Ascending aorta (tissue), 2 donors: ENCODE measurements around the gene CX3CL1. TPM values are rescaled to one million over a fixed set of nuclear protein-coding genes. Genes with fewer than 3 reads are reported as not detected.

Experiments used
- DNase-seq, 2 donors: peaks; one replicate each; pipeline ENCODE4 v3.0.0-alpha.2; 2019; ENCODE audit warnings: low spot score in 2 of 2
- H3K27ac ChIP-seq, 2 donors: fragments of 200-600 bp; sonication (generic); one replicate each; pipeline ENCODE4 v1.5.1; 2016 to 2017; ENCODE audit warnings: mild to moderate bottlenecking in 1 of 2
- H3K27me3 ChIP-seq: fragments of 200-600 bp; sonication (generic); one replicate; pipeline ENCODE4 v1.5.1; 2017
- H3K36me3 ChIP-seq, 2 donors: fragments of 200-600 bp; sonication (generic); one replicate each; pipeline ENCODE4 v1.5.1; 2016
- H3K4me1 ChIP-seq, 2 donors: fragments of 200-600 bp; sonication (generic); one replicate each; pipeline ENCODE4 v1.5.1; 2016 to 2017; ENCODE audit warnings: mild to moderate bottlenecking in 1 of 2
- H3K4me3 ChIP-seq, 2 donors: fragments of 200-600 bp; sonication (generic); one replicate each; pipeline ENCODE4 v1.5.1; 2016 to 2017; ENCODE audit warnings: mild to moderate bottlenecking in 1 of 2
- H3K9me3 ChIP-seq, 2 donors: fragments of 200-600 bp; sonication (generic); one replicate each; pipeline ENCODE4 v1.5.1; 2016
- CTCF ChIP-seq, 3 experiments: fragments of 200-600 bp in 2 of 3; fragments of 450-650 bp in 1 of 3; sonication (generic) in 2 of 3; IDR thresholded peaks; one replicate each; pipeline ENCODE4 v1.5.1; 2016 to 2019; ENCODE audit warnings: antibody characterized with exemption in 3 of 3, mild to moderate bottlenecking in 1 of 3, moderate library complexity in 1 of 3
- intact Hi-C: fragments of 100-400 bp; cut with DNase I; formaldehyde crosslinking; loops from one replicate; pipeline ENCODE4 v1.15.1; 2023
- total RNA-seq: library from RNA; depleted of rRNA; stranded (reverse); fragments of >200 nt; gene quantifications from one replicate; pipeline ENCODE4 v1.1.0, GENCODE V29; 2016

Gene CX3CL1
- total RNA-seq, 1 donor from 2014 or later = 251 TPM

- H3K36me3 ChIP-seq = peaks cover 14 to 16% of the 10 kb centered on the region in 2 donors
- DNase-seq = no peak
- no peaks in the 10 kb centered on the region for H3K9me3 ChIP-seq
- no peak overlapping the region for H3K27ac ChIP-seq
- H3K4me3 ChIP-seq = no peak overlapping the region
- no peak for TF ChIP-seq CTCF (IDR thresholded peaks at IDR 0.05)
- H3K4me1 ChIP-seq = peaks cover 0 to 21% of the 10 kb centered on the region in 2 donors
- H3K27me3 ChIP-seq = no peaks in the 10 kb centered on the region
- intact Hi-C loops = no loop called here
Observed at GRCh38 chr16:57386381-57386951, 14.2 kb downstream of the CX3CL1 start.

- no peak for TF ChIP-seq CTCF (IDR thresholded peaks at IDR 0.05)
- peaks cover 0 to 21% of the 10 kb centered on the region in 2 donors for H3K4me1 ChIP-seq
- peaks cover under 1 to 3% of the 10 kb centered on the region in 2 donors for H3K36me3 ChIP-seq
- no peaks in the 10 kb centered on the region for H3K9me3 ChIP-seq
- intact Hi-C loops = no loop called here
- no peak for DNase-seq
- no peaks in the 10 kb centered on the region for H3K27me3 ChIP-seq
- no peak overlapping the region for H3K27ac ChIP-seq
- no peak overlapping the region for H3K4me3 ChIP-seq
Observed at GRCh38 chr16:57387598-57388354, 15.5 kb downstream of the CX3CL1 start.

GRCh38 chr16:57388359-57389086 lies 16.2 kb downstream of the CX3CL1 start:
- H3K9me3 ChIP-seq = no peaks in the 10 kb centered on the region
- intact Hi-C loops = no loop called here
- H3K36me3 ChIP-seq = no peaks in the 10 kb centered on the region
- H3K27ac ChIP-seq = no peak overlapping the region
- no peak for TF ChIP-seq CTCF (IDR thresholded peaks at IDR 0.05)
- H3K4me1 ChIP-seq = peaks cover 0 to 21% of the 10 kb centered on the region in 2 donors
- no peak for DNase-seq
- no peaks in the 10 kb centered on the region for H3K27me3 ChIP-seq
- H3K4me3 ChIP-seq = no peak overlapping the region

GRCh38 chr16:57389087-57389468 lies 16.8 kb downstream of the CX3CL1 start:
- TF ChIP-seq CTCF (IDR thresholded peaks at IDR 0.05) = no peak
- intact Hi-C loops = no loop called here

GRCh38 chr16:57390636-57391295 lies 18.5 kb downstream of the CX3CL1 start:
- Histone ChIP-seq H3K27me3 (no peaks in the 10 kb centered on the region), H3K4me1 (peaks cover 0 to 11% of the 10 kb centered on the region in 2 donors), H3K4me3 (no peak overlapping the region), H3K27ac (no peak overlapping the region), H3K9me3 (no peaks in the 10 kb centered on the region), H3K36me3 (no peaks in the 10 kb centered on the region)
- no peak for DNase-seq
- TF ChIP-seq CTCF (IDR thresholded peaks at IDR 0.05) = no peak
- intact Hi-C loops = no loop called here

More at GRCh38 chr16:57389087-57389468, 16.8 kb downstream of the CX3CL1 start:
- Histone ChIP-seq H3K27me3 (no peaks in the 10 kb centered on the region), H3K4me3 (no peak overlapping the region), H3K4me1 (peaks cover 0 to 17% of the 10 kb centered on the region in 2 donors), H3K36me3 (no peaks in the 10 kb centered on the region), H3K9me3 (no peaks in the 10 kb centered on the region), H3K27ac (no peak overlapping the region)
- DNase-seq = no peak
